HG03196 (cell line): Measurements from ENCODE around the gene FDPS.

Source experiments
- ATAC-seq: cut with Tn5 transposase; IDR thresholded peaks from one replicate; pipeline ENCODE4 v1.9.1; 2021; ENCODE audit not compliant: unreplicated experiment

FDPS gene

GRCh38 chr1:155308493-155309422 lies at the start of gene FDPS:
FDPS (plus strand) TSS chr1:155308866; CDS start chr1:155309790, 924 bp downstream.
- ATAC-seq, result peak; percentile 94

GRCh38 chr1:155260276-155260675 lies 48.4 kb upstream of the FDPS start:
- ATAC-seq, result no peak

- ATAC-seq, result peak; percentile 1
Observed at GRCh38 chr1:155261493-155261851, 47.2 kb upstream of the FDPS start.

- peak; percentile 93 for ATAC-seq
Observed at GRCh38 chr1:155261852-155262673, 46.6 kb upstream of the FDPS start, which contains the start of gene SCAMP3. SCAMP3 (minus strand) TSS chr1:155262360; CDS start chr1:155262151, 209 bp downstream.

GRCh38 chr1:155263067-155263466 lies 45.6 kb upstream of the FDPS start:
- ATAC-seq, result no peak

GRCh38 chr1:155266553-155266952 lies 42.1 kb upstream of the FDPS start:
- ATAC-seq, result no peak

- no peak for ATAC-seq
Observed at GRCh38 chr1:155267373-155267772, 41.3 kb upstream of the FDPS start.

GRCh38 chr1:155268630-155269029 lies 40.0 kb upstream of the FDPS start:
- ATAC-seq, result no peak

GRCh38 chr1:155269381-155269780 lies 39.3 kb upstream of the FDPS start:
- no peak for ATAC-seq

GRCh38 chr1:155272466-155273342 lies 36.0 kb upstream of the FDPS start:
- peak; percentile 25 for ATAC-seq

GRCh38 chr1:155273343-155274245 lies 35.1 kb upstream of the FDPS start, which contains the start of gene CLK2:
CLK2 (minus strand) TSS chr1:155273504; CDS start chr1:155270977, 2,527 bp downstream.
- peak; percentile 88 for ATAC-seq

GRCh38 chr1:155277070-155277901 lies 31.4 kb upstream of the FDPS start, which contains the start of gene HCN3:
HCN3 (plus strand) TSS chr1:155277463; CDS start chr1:155277591, 128 bp downstream.
- ATAC-seq, result peak; percentile 54

- ATAC-seq, result no peak
Observed at GRCh38 chr1:155277902-155278688, 30.6 kb upstream of the FDPS start.

- no peak for ATAC-seq
Observed at GRCh38 chr1:155278689-155279160, 29.9 kb upstream of the FDPS start.

- no peak for ATAC-seq
Observed at GRCh38 chr1:155279268-155279667, 29.4 kb upstream of the FDPS start.

GRCh38 chr1:155282488-155283091 lies 26.1 kb upstream of the FDPS start:
- no peak for ATAC-seq

GRCh38 chr1:155284476-155284875 lies 24.2 kb upstream of the FDPS start:
- no peak for ATAC-seq
